ENCODE data around the gene KCNH5. TPM values are rescaled to one million over a fixed set of nuclear protein-coding genes. Genes with fewer than 3 reads are reported as not detected.
A peak's percentile ranks its signal among the peaks of the same experiment; 100 is the strongest.

The KCNH5 gene
- total RNA-seq, 1 experiment from 2014 or later: not detected

GRCh38 chr14:63051301-63051700 is 6.0 kb upstream of the KCNH5 start:
- no TSS peak for BruUV-seq (replicated peaks)
- ChIA-PET CTCF (interaction anchor here (0.8 to 1.7 kb wide), 2 partner anchors 9 to 873 kb away, joined by 5 read pairs; no protein-coding TSS in a partner anchor), POLR2A (no interaction called here)
- Mint-ChIP-seq H3K27me3 (ENCODE audit: insufficient read depth, unreplicated experiment) (peaks cover 17% of the 10 kb centered on the region), H3K27ac (ENCODE audit: low read depth, unreplicated experiment) (no peak overlapping the region), H3K9me3 (ENCODE audit: unreplicated experiment) (no peaks in the 10 kb centered on the region), H3K4me3 (ENCODE audit: unreplicated experiment) (no peak overlapping the region), H3K4me1 (ENCODE audit: insufficient read depth, unreplicated experiment) (no peaks in the 10 kb centered on the region), H3K36me3 (ENCODE audit: insufficient read depth, unreplicated experiment) (no peaks in the 10 kb centered on the region)
- TF ChIP-seq, protein P1, sequence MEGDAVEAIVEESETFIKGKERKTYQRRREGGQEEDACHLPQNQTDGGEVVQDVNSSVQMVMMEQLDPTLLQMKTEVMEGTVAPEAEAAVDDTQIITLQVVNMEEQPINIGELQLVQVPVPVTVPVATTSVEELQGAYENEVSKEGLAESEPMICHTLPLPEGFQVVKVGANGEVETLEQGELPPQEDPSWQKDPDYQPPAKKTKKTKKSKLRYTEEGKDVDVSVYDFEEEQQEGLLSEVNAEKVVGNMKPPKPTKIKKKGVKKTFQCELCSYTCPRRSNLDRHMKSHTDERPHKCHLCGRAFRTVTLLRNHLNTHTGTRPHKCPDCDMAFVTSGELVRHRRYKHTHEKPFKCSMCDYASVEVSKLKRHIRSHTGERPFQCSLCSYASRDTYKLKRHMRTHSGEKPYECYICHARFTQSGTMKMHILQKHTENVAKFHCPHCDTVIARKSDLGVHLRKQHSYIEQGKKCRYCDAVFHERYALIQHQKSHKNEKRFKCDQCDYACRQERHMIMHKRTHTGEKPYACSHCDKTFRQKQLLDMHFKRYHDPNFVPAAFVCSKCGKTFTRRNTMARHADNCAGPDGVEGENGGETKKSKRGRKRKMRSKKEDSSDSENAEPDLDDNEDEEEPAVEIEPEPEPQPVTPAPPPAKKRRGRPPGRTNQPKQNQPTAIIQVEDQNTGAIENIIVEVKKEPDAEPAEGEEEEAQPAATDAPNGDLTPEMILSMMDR (IDR thresholded peaks at IDR 0.05; ENCODE audit: unreplicated experiment): no peak
- intact Hi-C loops (cut with micrococcal nuclease): no loop called here
- DNase-seq (ENCODE audit: unreplicated experiment): peak; percentile 75

- POLR2A ChIA-PET: no interaction called here
- CTCF ChIA-PET: interaction anchor here (0.8 kb wide), 2 partner anchors 8 to 12 kb away, joined by 3 to 5 read pairs; no protein-coding TSS in a partner anchor
- H3K27ac Mint-ChIP-seq (ENCODE audit: low read depth, unreplicated experiment): no peak overlapping the region
- no peaks in the 10 kb centered on the region for H3K9me3 Mint-ChIP-seq (ENCODE audit: unreplicated experiment)
- H3K27me3 Mint-ChIP-seq (ENCODE audit: insufficient read depth, unreplicated experiment): peaks cover 23% of the 10 kb centered on the region
- DNase-seq (ENCODE audit: unreplicated experiment): no peak
- H3K4me3 Mint-ChIP-seq (ENCODE audit: unreplicated experiment): no peak overlapping the region
- TF ChIP-seq, protein P1 (IDR thresholded peaks at IDR 0.05; ENCODE audit: unreplicated experiment): no peak
- intact Hi-C loops (cut with micrococcal nuclease): no loop called here
- H3K4me1 Mint-ChIP-seq (ENCODE audit: insufficient read depth, unreplicated experiment): no peaks in the 10 kb centered on the region
- no TSS peak for BruUV-seq (replicated peaks)
- H3K36me3 Mint-ChIP-seq (ENCODE audit: insufficient read depth, unreplicated experiment): no peaks in the 10 kb centered on the region
Observed at GRCh38 chr14:63050694-63051093, 5.4 kb upstream of the KCNH5 start.

GRCh38 chr14:63046339-63047268 is 1.3 kb upstream of the KCNH5 start:
- no peaks in the 10 kb centered on the region for H3K4me1 Mint-ChIP-seq (ENCODE audit: insufficient read depth, unreplicated experiment)
- intact Hi-C loops (cut with micrococcal nuclease): loop anchor here (10.0 kb wide), 1 partner anchor 352 kb away; no protein-coding TSS in a partner anchor
- no peak overlapping the region for H3K4me3 Mint-ChIP-seq (ENCODE audit: unreplicated experiment)
- POLR2A ChIA-PET: no interaction called here
- no peaks in the 10 kb centered on the region for H3K9me3 Mint-ChIP-seq (ENCODE audit: unreplicated experiment)
- DNase-seq (ENCODE audit: unreplicated experiment): no peak
- TF ChIP-seq, protein P1 (IDR thresholded peaks at IDR 0.05; ENCODE audit: unreplicated experiment): no peak
- H3K27ac Mint-ChIP-seq (ENCODE audit: low read depth, unreplicated experiment): no peak overlapping the region
- CTCF ChIA-PET: interaction anchor here (0.7 kb wide), 1 partner anchor 1122 kb away, joined by 9 read pairs; no protein-coding TSS in a partner anchor
- BruUV-seq (replicated peaks): no TSS peak
- peaks cover 24% of the 10 kb centered on the region for H3K27me3 Mint-ChIP-seq (ENCODE audit: insufficient read depth, unreplicated experiment)
- no peaks in the 10 kb centered on the region for H3K36me3 Mint-ChIP-seq (ENCODE audit: insufficient read depth, unreplicated experiment)

DNA sequence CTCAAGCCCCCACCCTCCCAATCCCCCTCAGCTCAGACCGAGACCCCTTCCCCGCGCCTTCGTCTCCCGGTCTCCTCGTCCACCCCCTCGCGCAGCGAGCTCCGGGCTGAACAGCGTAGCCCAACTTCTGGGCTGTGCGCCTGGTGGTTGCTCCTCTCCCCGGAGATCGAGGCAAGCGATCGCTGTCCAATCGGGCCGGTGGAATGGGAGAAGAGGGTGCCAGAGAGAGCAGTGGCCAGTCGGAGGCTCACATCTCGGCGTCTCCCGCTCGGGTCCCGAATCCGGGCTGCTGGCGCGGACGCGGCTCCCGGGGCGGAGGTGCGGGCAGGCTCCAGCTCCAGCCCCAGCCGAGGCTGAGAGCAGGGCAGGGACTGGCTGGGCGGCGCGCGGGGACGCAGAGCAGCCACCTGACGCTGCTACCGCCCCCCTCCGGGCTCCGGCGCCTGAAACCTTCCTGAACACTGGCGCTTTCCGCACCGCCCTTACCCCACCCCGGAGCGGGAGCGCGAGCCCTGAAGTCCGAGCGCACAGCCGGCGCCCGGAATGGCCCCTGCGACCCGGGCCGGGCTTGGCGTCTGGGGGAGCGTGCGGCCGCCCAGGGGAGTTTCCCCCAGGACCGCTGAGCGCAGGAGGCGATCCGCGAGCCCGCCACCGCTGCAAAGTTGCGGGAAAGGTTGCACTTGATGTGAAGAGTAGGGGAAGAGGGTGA is 508 bp upstream of the KCNH5 start:
- Mint-ChIP-seq H3K9me3 (ENCODE audit: unreplicated experiment) (no peaks in the 10 kb centered on the region), H3K4me1 (ENCODE audit: insufficient read depth, unreplicated experiment) (no peaks in the 10 kb centered on the region), H3K27me3 (ENCODE audit: insufficient read depth, unreplicated experiment) (peaks cover 24% of the 10 kb centered on the region), H3K36me3 (ENCODE audit: insufficient read depth, unreplicated experiment) (no peaks in the 10 kb centered on the region), H3K4me3 (ENCODE audit: unreplicated experiment) (peak overlapping the region; percentile 57), H3K27ac (ENCODE audit: low read depth, unreplicated experiment) (no peak overlapping the region)
- CTCF ChIA-PET: interaction anchor here (0.6 to 1.0 kb wide), 3 partner anchors 83 to 866 kb away, joined by 3 to 4 read pairs (median 3); no protein-coding TSS in a partner anchor
- BruUV-seq (replicated peaks): no TSS peak
- POLR2A ChIA-PET: no interaction called here
- intact Hi-C loops (cut with micrococcal nuclease): loop anchor here (10.0 kb wide), 1 partner anchor 351 kb away; no protein-coding TSS in a partner anchor
- TF ChIP-seq, protein P1 (IDR thresholded peaks at IDR 0.05; ENCODE audit: unreplicated experiment): no peak
- no peak for DNase-seq (ENCODE audit: unreplicated experiment)
